K562 (cell line): ENCODE data around the gene RXRA. TPM values are rescaled to one million over a fixed set of nuclear protein-coding genes. Genes with fewer than 3 reads are reported as not detected.

Source experiments
- ATAC-seq: fragments of 200-7000 bp; cut with Tn5 transposase; 3 replicates; pipeline ENCODE4 v1.9.1; 2020; ENCODE audit warnings: moderate library complexity
- BruUV-seq: library from RNA; stranded (reverse); fragments of 400-500 nt; replicated peaks from 2 replicates; lab custom pipeline; 2021; lab: Mats Ljungman, UMichigan
- CTCF ChIA-PET: fragments of 300-600 bp; formaldehyde crosslinking; extraction: SDS; loops from one replicate; lab custom pipeline; 2021; ENCODE audit warnings: low intra/inter-chr PET ratio; lab: Yijun Ruan, JAX
- POLR2A ChIA-PET: fragments of 300-600, 350-650 bp; sonication (Branson Sonifier 250); formaldehyde crosslinking; extraction: SDS; loops from one replicate; lab custom pipeline; 2021; ENCODE audit warnings: antibody characterized with exemption, inconsistent platforms; lab: Yijun Ruan, JAX
- DNase-seq, 4 experiments: peaks; one replicate each; pipeline versions ENCODE4 v3.0.0 to v3.0.0-alpha.2; 2011 to 2018; ENCODE audit warnings: low spot score in 3 of 4, mixed read lengths in 3 of 4; ENCODE audit errors: extremely low read depth in 1 of 4
- FAIRE-seq: peaks from 2 replicates; lab custom pipeline; 2011; peaks lifted over from hg19 to GRCh38; lab: Jason Lieb, UNC
- H2AFZ ChIP-seq: 2 replicates; pipeline ENCODE4 v1.6.0; 2011; ENCODE audit warnings: low read depth, low read length, control low read depth, inconsistent platforms
- H3K27ac ChIP-seq: fragments of 200-600 bp; 3 replicates; pipeline ENCODE4 v1.8.0; 2011; ENCODE audit warnings: low read depth, mild to moderate bottlenecking, control low read depth, inconsistent platforms, low read length, moderate library complexity, mixed read lengths; ENCODE audit errors: extremely low read depth
- H3K27me3 ChIP-seq, 2 experiments: fragments of 300-600 bp in 1 of 2; 2 replicates in 1 of 2; 3 replicates in 1 of 2; pipeline versions ENCODE4 v1.6.0 to v1.8.0; 2011; ENCODE audit warnings: inconsistent platforms in 2 of 2, low read length in 2 of 2, mild to moderate bottlenecking in 1 of 2, mixed read lengths in 1 of 2, moderate library complexity in 1 of 2; ENCODE audit not compliant: control insufficient read depth in 2 of 2, insufficient read depth in 2 of 2
- H3K36me3 ChIP-seq: fragments of 300-600 bp; 3 replicates; pipeline ENCODE4 v1.8.0; 2011; ENCODE audit warnings: mild to moderate bottlenecking, low read length, inconsistent platforms; ENCODE audit not compliant: control insufficient read depth, insufficient read depth
- H3K4me1 ChIP-seq, 2 experiments: fragments of 200-600 bp in 1 of 2; replicated peaks in 1 of 2; 2 replicates in 1 of 2; 3 replicates in 1 of 2; pipeline versions ENCODE4 v1.5.1 to v1.8.0; 2011; ENCODE audit warnings: inconsistent platforms in 2 of 2, low read length in 2 of 2, mild to moderate bottlenecking in 1 of 2, mixed read lengths in 1 of 2, moderate library complexity in 1 of 2; ENCODE audit not compliant: control insufficient read depth in 2 of 2, insufficient read depth in 2 of 2
- H3K4me2 ChIP-seq: 2 replicates; pipeline ENCODE4 v1.6.1; 2011; ENCODE audit warnings: low read length, control low read depth, inconsistent platforms, mixed read lengths; ENCODE audit not compliant: insufficient read depth
- H3K4me3 ChIP-seq: fragments of 200-600 bp; sonication (generic), shearing (Covaris generic); 2 replicates; pipeline ENCODE4 v1.5.1; 2016; ENCODE audit warnings: control low read depth, inconsistent platforms
- H3K79me2 ChIP-seq: fragments of 200-600 bp; 3 replicates; pipeline ENCODE4 v1.8.0; 2011; ENCODE audit warnings: low read length, inconsistent platforms; ENCODE audit not compliant: control insufficient read depth, insufficient read depth
- H3K9ac ChIP-seq, 2 experiments: 2 replicates each; pipeline versions ENCODE4 v1.6.0 to v1.6.1; 2011; ENCODE audit warnings: low read depth in 2 of 2, low read length in 2 of 2, control low read depth in 1 of 2, inconsistent platforms in 1 of 2, mild to moderate bottlenecking in 1 of 2, mixed read lengths in 1 of 2; ENCODE audit not compliant: insufficient read depth in 1 of 2
- H3K9me1 ChIP-seq: one replicate; pipeline ENCODE4 v1.6.0; 2011; ENCODE audit warnings: inconsistent platforms, mild to moderate bottlenecking, low read length, moderate library complexity; ENCODE audit not compliant: control insufficient read depth, insufficient read depth
- H3K9me3 ChIP-seq: replicated peaks from 2 replicates; pipeline ENCODE4 v1.5.1; 2011; ENCODE audit warnings: low read depth, low read length, inconsistent platforms; ENCODE audit not compliant: control insufficient read depth, insufficient read depth
- H4K20me1 ChIP-seq: replicated peaks from 2 replicates; pipeline ENCODE4 v1.6.1; 2011; ENCODE audit warnings: low read length, inconsistent platforms, mixed read lengths; ENCODE audit not compliant: control insufficient read depth, insufficient read depth
- MXI1 ChIP-seq: IDR thresholded peaks from 2 replicates; pipeline ENCODE4 v1.6.1; 2011; ENCODE audit warnings: low read depth, mild to moderate bottlenecking, improper control_type of control experiment, low read length
- NELFE ChIP-seq: IDR thresholded peaks from 2 replicates; pipeline ENCODE4 v1.6.1; 2011; ENCODE audit warnings: mild to moderate bottlenecking; ENCODE audit not compliant: insufficient read depth, insufficient read length
- POLR2B ChIP-seq: fragments of 450-650 bp; IDR thresholded peaks from 2 replicates; pipeline ENCODE4 v1.6.1; 2018; ENCODE audit warnings: low read depth; ENCODE audit not compliant: partially characterized antibody
- RREB1 ChIP-seq: fragments of 250-450 bp; sonication (Bioruptor Pico); IDR thresholded peaks from 2 replicates; pipeline ENCODE4 v1.4.0; 2020
- YBX1 ChIP-seq: fragments of 450-650 bp; IDR thresholded peaks from 2 replicates; pipeline ENCODE4 v1.7.1; 2016; ENCODE audit warnings: mild to moderate bottlenecking
- ZNF395 ChIP-seq: fragments of 200-800 bp; sonication (Bioruptor generic); IDR thresholded peaks from 2 replicates; pipeline ENCODE4 v1.6.1; 2017; ENCODE audit warnings: missing genetic modification characterization, missing compliant biosample characterization
- ZNF511 ChIP-seq: sonication (generic); formaldehyde crosslinking; IDR thresholded peaks from 2 replicates; pipeline ENCODE4 v1.8.0; 2022; ENCODE audit warnings: mild to moderate bottlenecking, missing genetic modification reagents
- ZNF586 ChIP-seq: fragments of 450-650 bp; formaldehyde crosslinking; conservative IDR thresholded peaks from 2 replicates; pipeline ENCODE4 v1.4.0; 2020; ENCODE audit warnings: mild to moderate bottlenecking, moderate library complexity
- ZNF695 ChIP-seq: fragments of 450-650 bp; formaldehyde crosslinking; IDR thresholded peaks from 2 replicates; pipeline ENCODE4 v1.4.0; 2020; ENCODE audit warnings: mild to moderate bottlenecking, moderate library complexity
- WGBS: fragments of 100-300 bp; shearing (Covaris generic); methylation state at CpG from one replicate; pipeline ENCODE4 v1.1.6; 2016; ENCODE audit warnings: low coverage, mixed read lengths; ENCODE audit not compliant: insufficient coverage; ENCODE audit errors: missing lambda C conversion rate; 5-methylcytosine and 5-hydroxymethylcytosine counted together
- in situ Hi-C: fragments of 300-500 bp; cut with MboI; formaldehyde crosslinking; loops from 4 replicates; pipeline ENCODE4 v1.15.0; 2018; ENCODE audit warnings: inconsistent platforms, mixed read lengths
- intact Hi-C: fragments of 100-400 bp; cut with micrococcal nuclease; formaldehyde crosslinking; loops from 2 replicates; pipeline ENCODE4 v1.14.2; 2022
- polyA plus RNA-seq, 8 experiments: library from polyadenylated mRNA; depleted of rRNA in 4 of 8; stranded (reverse) in 5 of 8; unstranded in 3 of 8; fragments of >200 nt; fragmentation: Nextera tagmentation in 2 of 8; fragmentation: Illumina TruSeq in 1 of 8; extraction: Ambion mirVana in 2 of 8; extraction: Trizol in 1 of 8; gene quantifications; 2 replicates each; pipeline versions ENCODE4 v1.2.1 to v1.2.3, GENCODE V29; 2011 to 2014; ENCODE audit warnings: inconsistent platforms in 1 of 8, missing spikeins in 1 of 8
- total RNA-seq, 7 experiments: library from RNA; depleted of rRNA in 6 of 7; stranded (reverse); fragments of >200 nt in 6 of 7; fragmentation: Illumina TruSeq in 2 of 7; extraction: Trizol in 2 of 7; gene quantifications; 2 replicates each; pipeline versions ENCODE4 v1.2.1 to v1.2.3, GENCODE V29; 2011 to 2021; ENCODE audit warnings: low replicate concordance in 1 of 7
- TF ChIP-seq, protein P1 (sequence below): fragments of 250-450 bp; sonication (Bioruptor Pico); IDR thresholded peaks from 2 replicates; pipeline ENCODE4 v1.4.0; 2020; ENCODE audit warnings: mild to moderate bottlenecking, moderate library complexity

The RXRA gene
- total and polyA plus RNA-seq, 9 of the 15 experiments (the other 6 are each of a cell fraction or from before 2014, with no cell fraction given): 0.35 to 23.6 (median 4.6) TPM

- CTCF ChIA-PET: no interaction called here
- H3K9me1 ChIP-seq: peaks cover 9% of the 10 kb centered on the region
- no peak overlapping the region for H3K27ac ChIP-seq
- peaks cover 7% of the 10 kb centered on the region for H3K9me3 ChIP-seq
- H3K27me3 ChIP-seq: no peaks in the 10 kb centered on the region
- in situ Hi-C loops (no loop called here), intact Hi-C loops (no loop called here)
- DNase-seq (no peak), ATAC-seq (no peak), FAIRE-seq (no peak)
- no peak overlapping the region for H2AFZ ChIP-seq
- H3K4me1 ChIP-seq: peaks cover 6 to 55% of the 10 kb centered on the region in 2 experiments
- 77% methylated on average over 7 of the region's 10 CpGs for WGBS
- peaks cover 15% of the 10 kb centered on the region; the same call in 1 of the 2 replicates for H4K20me1 ChIP-seq
- no peak overlapping the region for H3K4me3 ChIP-seq
- H3K4me2 ChIP-seq: no peak overlapping the region
- 0 out of 3 replicates have a peak, but pooled peaks cover 3% of the 10 kb centered on the region for H3K79me2 ChIP-seq
- no TSS peak for BruUV-seq
- POLR2A ChIA-PET: interaction anchor here (0.6 to 1.6 kb wide), 2 partner anchors 72 to 1823 kb away, joined by 3 read pairs; no protein-coding TSS in a partner anchor
- no peak overlapping the region for H3K9ac ChIP-seq
- H3K36me3 ChIP-seq: no peaks in the 10 kb centered on the region
- TF ChIP-seq RREB1 (CRISPR knock-in tag) (no peak), NELFE (no peak), ZNF586 (CRISPR knock-in tag) (no peak), MXI1 (no peak), ZNF511 (CRISPR knock-in tag) (no peak), ZNF695 (no peak), ZNF395 (no peak), YBX1 (no peak), POLR2B (no peak)
- TF ChIP-seq, protein P1, sequence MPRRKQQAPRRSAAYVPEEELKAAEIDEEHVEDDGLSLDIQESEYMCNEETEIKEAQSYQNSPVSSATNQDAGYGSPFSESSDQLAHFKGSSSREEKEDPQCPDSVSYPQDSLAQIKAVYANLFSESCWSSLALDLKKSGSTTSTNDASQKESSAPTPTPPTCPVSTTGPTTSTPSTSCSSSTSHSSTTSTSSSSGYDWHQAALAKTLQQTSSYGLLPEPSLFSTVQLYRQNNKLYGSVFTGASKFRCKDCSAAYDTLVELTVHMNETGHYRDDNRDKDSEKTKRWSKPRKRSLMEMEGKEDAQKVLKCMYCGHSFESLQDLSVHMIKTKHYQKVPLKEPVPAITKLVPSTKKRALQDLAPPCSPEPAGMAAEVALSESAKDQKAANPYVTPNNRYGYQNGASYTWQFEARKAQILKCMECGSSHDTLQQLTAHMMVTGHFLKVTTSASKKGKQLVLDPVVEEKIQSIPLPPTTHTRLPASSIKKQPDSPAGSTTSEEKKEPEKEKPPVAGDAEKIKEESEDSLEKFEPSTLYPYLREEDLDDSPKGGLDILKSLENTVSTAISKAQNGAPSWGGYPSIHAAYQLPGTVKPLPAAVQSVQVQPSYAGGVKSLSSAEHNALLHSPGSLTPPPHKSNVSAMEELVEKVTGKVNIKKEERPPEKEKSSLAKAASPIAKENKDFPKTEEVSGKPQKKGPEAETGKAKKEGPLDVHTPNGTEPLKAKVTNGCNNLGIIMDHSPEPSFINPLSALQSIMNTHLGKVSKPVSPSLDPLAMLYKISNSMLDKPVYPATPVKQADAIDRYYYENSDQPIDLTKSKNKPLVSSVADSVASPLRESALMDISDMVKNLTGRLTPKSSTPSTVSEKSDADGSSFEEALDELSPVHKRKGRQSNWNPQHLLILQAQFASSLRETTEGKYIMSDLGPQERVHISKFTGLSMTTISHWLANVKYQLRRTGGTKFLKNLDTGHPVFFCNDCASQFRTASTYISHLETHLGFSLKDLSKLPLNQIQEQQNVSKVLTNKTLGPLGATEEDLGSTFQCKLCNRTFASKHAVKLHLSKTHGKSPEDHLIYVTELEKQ (CRISPR knock-in tag): no peak
Measured at GRCh38 chr9:134400283-134400682, 74.0 kb downstream of the RXRA start.
